ENCODE results near the gene CXCL11.

The CXCL11 gene

DNA sequence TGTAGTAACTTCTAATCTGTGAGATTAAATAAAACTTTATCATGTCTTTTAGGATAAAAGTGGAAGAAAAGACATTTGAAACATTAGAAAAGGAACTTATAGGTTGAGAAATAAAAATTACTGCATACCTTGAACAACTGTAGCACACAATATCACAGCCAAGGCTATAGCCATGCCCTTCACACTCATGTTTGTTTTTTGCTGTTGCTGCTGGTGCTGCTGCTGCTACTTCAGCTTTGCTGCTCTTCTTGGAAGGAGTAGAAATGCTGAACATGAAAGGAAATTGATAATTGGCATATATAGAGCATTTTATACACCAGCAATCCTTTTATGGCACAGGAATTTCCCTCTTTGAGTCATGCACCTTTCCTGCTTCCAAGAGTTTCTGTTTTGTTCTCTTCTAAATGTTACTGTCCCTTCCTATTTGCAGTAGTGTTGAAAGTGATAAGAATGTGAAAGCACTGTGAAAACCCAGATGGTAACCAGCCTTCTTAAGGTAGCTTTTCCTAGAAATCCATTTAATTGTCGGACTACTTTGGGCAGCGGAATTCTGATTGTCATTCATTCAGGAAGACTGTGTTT, at the start of gene CXCL11:
Gene CXCL11 (minus strand): TSS at position 272 of the 582 bp plus-strand sequence. CDS start 83 bp downstream, at position 189.
- TF ChIP-seq, protein P1, sequence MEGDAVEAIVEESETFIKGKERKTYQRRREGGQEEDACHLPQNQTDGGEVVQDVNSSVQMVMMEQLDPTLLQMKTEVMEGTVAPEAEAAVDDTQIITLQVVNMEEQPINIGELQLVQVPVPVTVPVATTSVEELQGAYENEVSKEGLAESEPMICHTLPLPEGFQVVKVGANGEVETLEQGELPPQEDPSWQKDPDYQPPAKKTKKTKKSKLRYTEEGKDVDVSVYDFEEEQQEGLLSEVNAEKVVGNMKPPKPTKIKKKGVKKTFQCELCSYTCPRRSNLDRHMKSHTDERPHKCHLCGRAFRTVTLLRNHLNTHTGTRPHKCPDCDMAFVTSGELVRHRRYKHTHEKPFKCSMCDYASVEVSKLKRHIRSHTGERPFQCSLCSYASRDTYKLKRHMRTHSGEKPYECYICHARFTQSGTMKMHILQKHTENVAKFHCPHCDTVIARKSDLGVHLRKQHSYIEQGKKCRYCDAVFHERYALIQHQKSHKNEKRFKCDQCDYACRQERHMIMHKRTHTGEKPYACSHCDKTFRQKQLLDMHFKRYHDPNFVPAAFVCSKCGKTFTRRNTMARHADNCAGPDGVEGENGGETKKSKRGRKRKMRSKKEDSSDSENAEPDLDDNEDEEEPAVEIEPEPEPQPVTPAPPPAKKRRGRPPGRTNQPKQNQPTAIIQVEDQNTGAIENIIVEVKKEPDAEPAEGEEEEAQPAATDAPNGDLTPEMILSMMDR (IDR thresholded peaks at IDR 0.05; ENCODE audit: low read depth, low read length, missing control alignments): no peak
- DNase-seq (ENCODE audit: low read depth): no peak
- no peak within 1 kb of the TSS for H3K4me3 ChIP-seq (ENCODE audit: low read depth, low read length)
- in situ Hi-C loops (cut with HindIII; ENCODE audit: low sequenced_read_pairs): no loop called here

DNA sequence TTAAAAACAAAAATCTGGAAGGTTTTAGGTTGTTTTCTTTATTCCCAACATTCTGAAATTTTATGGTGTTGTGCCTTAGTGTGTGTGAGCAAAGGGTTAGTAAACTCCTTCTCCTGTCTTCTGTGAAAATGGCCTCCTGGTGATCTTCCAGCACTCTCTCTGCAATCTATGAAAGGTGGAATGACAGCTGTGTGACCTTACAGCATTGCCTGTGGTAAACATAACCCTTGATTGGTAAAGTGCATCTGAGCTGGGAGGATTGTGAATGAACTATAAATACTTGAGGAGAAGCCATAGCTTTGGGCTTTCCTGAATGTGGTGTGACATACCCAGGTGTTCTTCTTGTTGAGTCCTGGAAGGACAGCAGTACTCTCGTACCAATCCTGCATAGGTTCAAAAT, 48.7 kb upstream of the CXCL11 start:
- TF ChIP-seq, protein P1 (IDR thresholded peaks at IDR 0.05; ENCODE audit: low read depth, low read length, missing control alignments): no peak
- in situ Hi-C loops (cut with HindIII; ENCODE audit: low sequenced_read_pairs): loop anchor here (5.0 kb wide), 1 partner anchor 92 kb away; the partner anchor contains the start of gene SDAD1
- H3K4me3 ChIP-seq (ENCODE audit: low read depth, low read length): no peak overlapping the region
- DNase-seq (ENCODE audit: low read depth): no peak

DNA sequence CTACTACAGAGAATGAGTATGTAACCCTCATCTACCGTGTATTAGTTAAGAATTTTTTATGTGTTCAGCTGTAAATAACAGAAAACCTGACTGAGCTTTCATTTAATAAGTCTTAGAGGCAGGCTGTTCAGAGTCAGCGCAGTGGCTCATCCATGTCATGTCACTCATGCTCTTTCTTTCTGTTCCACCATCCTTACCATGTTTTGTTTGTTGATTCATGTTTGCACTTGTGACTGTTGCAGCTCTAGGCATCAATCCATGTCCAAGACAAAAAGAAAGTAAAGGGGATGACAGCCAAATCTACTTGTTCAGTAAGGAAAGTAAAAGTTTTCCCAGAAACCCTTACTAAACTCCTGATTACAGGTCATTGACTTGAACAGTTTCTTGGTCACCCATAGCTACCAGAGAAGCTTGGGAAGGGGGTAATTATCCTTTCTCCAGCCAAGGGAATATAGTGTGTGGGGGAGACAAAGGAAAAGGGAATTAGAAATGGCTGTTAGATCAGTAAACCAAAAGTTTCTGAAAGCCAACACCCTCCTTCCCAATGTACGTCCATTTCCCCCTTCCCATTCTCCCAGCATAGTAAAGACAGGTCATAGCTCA, 47.6 kb upstream of the CXCL11 start:
- DNase-seq (ENCODE audit: low read depth): no peak
- no peak overlapping the region for H3K4me3 ChIP-seq (ENCODE audit: low read depth, low read length)
- in situ Hi-C loops (cut with HindIII; ENCODE audit: low sequenced_read_pairs): loop anchor here (5.0 kb wide), 1 partner anchor 91 kb away; the partner anchor contains the start of gene SDAD1
- TF ChIP-seq, protein P1 (IDR thresholded peaks at IDR 0.05; ENCODE audit: low read depth, low read length, missing control alignments): no peak

DNA sequence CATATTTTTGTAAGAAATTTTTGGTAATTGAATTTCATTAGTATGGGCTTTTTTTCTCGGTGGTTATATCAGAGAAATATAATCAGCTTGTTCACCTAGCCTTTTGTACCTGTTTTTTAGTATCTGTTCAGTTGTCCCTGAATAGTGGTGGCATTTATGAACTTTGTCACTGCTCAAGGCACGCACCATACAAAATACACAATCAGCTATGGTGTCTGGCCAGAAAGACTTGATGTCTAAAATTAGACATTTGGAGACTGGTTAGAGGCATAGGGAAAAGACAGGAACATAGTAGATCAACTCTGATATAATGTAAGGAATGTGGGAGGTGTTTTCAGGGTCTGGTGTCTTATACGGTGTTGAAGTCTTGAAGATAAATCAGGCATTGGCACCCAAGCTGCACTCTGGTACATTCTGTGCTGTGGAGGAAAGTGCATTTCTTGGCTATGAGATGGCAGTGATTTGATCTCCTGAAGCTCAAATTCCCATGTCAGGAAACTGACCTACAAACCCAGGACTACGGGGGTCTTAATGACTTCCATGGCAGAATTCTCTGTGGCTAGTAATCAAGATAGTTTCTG, 42.3 kb upstream of the CXCL11 start:
- DNase-seq (ENCODE audit: low read depth): no peak
- in situ Hi-C loops (cut with HindIII; ENCODE audit: low sequenced_read_pairs): no loop called here
- TF ChIP-seq, protein P1 (IDR thresholded peaks at IDR 0.05; ENCODE audit: low read depth, low read length, missing control alignments): no peak
- no peak overlapping the region for H3K4me3 ChIP-seq (ENCODE audit: low read depth, low read length)

DNA sequence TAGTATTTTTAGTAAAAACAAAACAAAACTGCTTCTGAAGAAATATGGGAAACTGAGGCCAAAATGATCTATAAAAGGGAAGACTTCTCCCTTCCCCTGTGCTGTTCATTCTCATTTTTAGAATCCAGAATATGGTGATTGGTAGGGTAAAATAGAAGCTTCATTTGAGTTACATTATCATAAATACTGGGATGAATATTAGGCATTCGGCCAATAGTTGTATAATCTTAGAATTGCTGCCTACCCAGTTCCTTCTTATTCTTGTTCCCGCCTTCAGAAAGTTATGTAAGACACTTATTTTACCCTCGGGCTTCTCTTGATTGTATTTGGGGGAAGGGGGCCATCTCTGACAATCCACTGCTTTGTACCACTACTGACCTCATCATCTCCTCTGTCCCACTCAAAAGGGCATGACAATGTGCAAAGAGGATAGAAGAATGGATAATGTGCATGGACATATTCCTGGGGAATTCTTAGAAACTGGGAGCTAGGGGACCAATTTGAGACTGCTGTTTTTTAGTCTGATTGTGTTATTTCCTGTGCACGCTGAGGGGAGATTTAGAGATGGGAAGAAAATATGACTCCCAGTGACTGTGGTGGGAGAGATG, 39.2 kb upstream of the CXCL11 start:
- DNase-seq (ENCODE audit: low read depth): no peak
- H3K4me3 ChIP-seq (ENCODE audit: low read depth, low read length): no peak overlapping the region
- TF ChIP-seq, protein P1 (IDR thresholded peaks at IDR 0.05; ENCODE audit: low read depth, low read length, missing control alignments): no peak
- in situ Hi-C loops (cut with HindIII; ENCODE audit: low sequenced_read_pairs): no loop called here

DNA sequence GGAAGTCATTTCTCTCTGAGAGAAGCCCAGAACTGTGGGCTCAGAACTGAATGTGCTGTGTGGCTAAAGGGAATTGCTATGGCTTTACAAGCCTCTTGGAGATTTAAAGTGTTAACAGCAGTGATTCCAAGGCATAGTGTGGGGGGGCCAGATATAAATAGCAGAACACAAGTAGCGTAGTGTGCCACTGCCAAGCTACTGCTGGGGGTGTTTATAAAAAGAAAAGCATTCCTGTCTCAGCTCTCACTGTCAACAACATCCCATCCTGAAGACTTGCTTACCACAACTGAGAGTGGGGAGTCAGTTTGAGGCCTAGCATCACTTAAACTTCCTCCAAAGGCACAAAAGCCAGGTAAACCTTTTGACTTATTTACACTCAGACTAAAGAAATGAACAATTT, 38.6 kb upstream of the CXCL11 start, which contains the start of gene ART3:
Gene ART3 (plus strand): TSS at position 242 of the 400 bp plus-strand sequence. CDS start 1,181 bp downstream, outside the sequence.
- TF ChIP-seq, protein P1 (IDR thresholded peaks at IDR 0.05; ENCODE audit: low read depth, low read length, missing control alignments): no peak
- no peak for DNase-seq (ENCODE audit: low read depth)
- H3K4me3 ChIP-seq (ENCODE audit: low read depth, low read length): no peak within 1 kb of the TSS
- in situ Hi-C loops (cut with HindIII; ENCODE audit: low sequenced_read_pairs): no loop called here
